HCT116 (cell line): ENCODE measurements around the gene CYP27A1. TPM values are rescaled to one million over a fixed set of nuclear protein-coding genes. Genes with fewer than 3 reads are reported as not detected.

Source experiments
- ATAC-seq: fragments of 200-7000 bp; cut with Tn5 transposase; 2 replicates; pipeline ENCODE4 v1.9.1; 2020; ENCODE audit warnings: mild to moderate bottlenecking, moderate library complexity
- BruUV-seq: library from RNA; stranded (reverse); fragments of 400-500 nt; replicated peaks from 2 replicates; lab custom pipeline; 2021; lab: Mats Ljungman, UMichigan
- CTCF ChIA-PET: fragments of 300-600 bp; sonication (Branson Sonifier 250); formaldehyde crosslinking; loops from one replicate; lab custom pipeline; 2021; ENCODE audit warnings: antibody characterized with exemption; lab: Charles Lee
- POLR2A ChIA-PET: fragments of 300-600, 350-600 bp; sonication (Branson Sonifier 250); formaldehyde crosslinking; loops from one replicate; lab custom pipeline; 2021; ENCODE audit warnings: antibody characterized with exemption; lab: Charles Lee
- RAD21 ChIA-PET, 2 experiments: fragments of 300-600 bp; sonication (Branson Sonifier 250); formaldehyde crosslinking; loops; one replicate each; lab custom pipeline; 2023; ENCODE audit warnings: low total read pairs in 2 of 2; ENCODE audit not compliant: uncharacterized antibody in 2 of 2, unreplicated experiment in 2 of 2, low non-redundant PET in 1 of 2; lab: Charles Lee
- DNase-seq: peaks from one replicate; pipeline ENCODE4 v3.0.0-alpha.2; 2010; ENCODE audit warnings: low read depth, low spot score
- H2AFZ ChIP-seq: fragments of 200-600 bp; shearing (Covaris generic), sonication (generic); 2 replicates; pipeline ENCODE4 v1.6.1; 2017; ENCODE audit warnings: low read depth, mixed run types, mixed read lengths, antibody characterized with exemption, low read length; ENCODE audit not compliant: poor library complexity, severe bottlenecking
- H3K27ac ChIP-seq: 2 replicates; pipeline ENCODE4 v1.5.1; 2012; ENCODE audit warnings: low read depth, low read length
- H3K27me3 ChIP-seq: fragments of 200-600 bp; sonication (generic); 2 replicates; pipeline ENCODE4 v1.6.1; 2016; ENCODE audit warnings: mixed run types, low read length, mixed read lengths; ENCODE audit not compliant: insufficient read depth
- H3K36me3 ChIP-seq, 2 experiments: fragments of 200-500 bp in 1 of 2; fragments of 200-600 bp in 1 of 2; sonication (Bioruptor generic) in 1 of 2; sonication (generic) in 1 of 2; 2 replicates each; pipeline versions ENCODE4 v1.5.1 to v1.6.1; 2014 to 2016; ENCODE audit warnings: low read length in 2 of 2, inconsistent platforms in 1 of 2, mixed read lengths in 1 of 2, mixed run types in 1 of 2; ENCODE audit not compliant: insufficient read depth in 2 of 2, control insufficient read depth in 1 of 2
- H3K4me1 ChIP-seq, 2 experiments: fragments of 200-600 bp in 1 of 2; sonication (generic) in 1 of 2; 2 replicates each; pipeline versions ENCODE4 v1.5.1 to v1.6.1; 2012 to 2017; ENCODE audit warnings: low read length in 2 of 2, inconsistent platforms in 1 of 2, mild to moderate bottlenecking in 1 of 2, mixed read lengths in 1 of 2, mixed run types in 1 of 2, moderate library complexity in 1 of 2; ENCODE audit not compliant: insufficient read depth in 2 of 2, control insufficient read depth in 1 of 2
- H3K4me2 ChIP-seq: fragments of 200-600 bp; sonication (generic); 2 replicates; pipeline ENCODE4 v1.6.1; 2017; ENCODE audit warnings: mixed run types, low read length, mixed read lengths
- H3K4me3 ChIP-seq, 2 experiments: fragments of 200-600 bp in 1 of 2; sonication (generic) in 1 of 2; replicated peaks in 1 of 2; 2 replicates each; pipeline ENCODE4 v1.5.1; 2011 to 2016; ENCODE audit warnings: low read length in 2 of 2, control low read depth in 1 of 2, low read depth in 1 of 2, mild to moderate bottlenecking in 1 of 2, mixed read lengths in 1 of 2, mixed run types in 1 of 2
- H3K79me2 ChIP-seq: fragments of 200-600 bp; sonication (generic); 2 replicates; pipeline ENCODE4 v1.6.1; 2017; ENCODE audit warnings: mild to moderate bottlenecking, mixed run types, low read length, moderate library complexity, mixed read lengths; ENCODE audit not compliant: insufficient read depth
- H3K9ac ChIP-seq: fragments of 200-600 bp; sonication (generic); 2 replicates; pipeline ENCODE4 v1.6.1; 2016; ENCODE audit warnings: low read length, mixed read lengths
- H3K9me2 ChIP-seq: fragments of 200-600 bp; sonication (generic), shearing (Covaris generic); 2 replicates; pipeline ENCODE4 v1.6.1; 2017; ENCODE audit warnings: mixed run types, mild to moderate bottlenecking, moderate library complexity; ENCODE audit not compliant: insufficient read depth
- H3K9me3 ChIP-seq, 2 experiments: fragments of 200-500 bp in 1 of 2; fragments of 200-600 bp in 1 of 2; sonication (Bioruptor generic) in 1 of 2; sonication (generic) in 1 of 2; 2 replicates each; pipeline ENCODE4 v1.6.1; 2014 to 2017; ENCODE audit warnings: low read length in 2 of 2, mixed read lengths in 2 of 2, inconsistent platforms in 1 of 2, low read depth in 1 of 2, mild to moderate bottlenecking in 1 of 2, mixed run types in 1 of 2, moderate library complexity in 1 of 2; ENCODE audit not compliant: control insufficient read depth in 1 of 2, insufficient read depth in 1 of 2
- H4K20me1 ChIP-seq: fragments of 200-600 bp; sonication (generic), shearing (Covaris generic); 2 replicates; pipeline ENCODE4 v1.6.1; 2017; ENCODE audit warnings: mixed run types, mild to moderate bottlenecking, moderate library complexity; ENCODE audit not compliant: insufficient read depth
- CBX3 ChIP-seq: IDR thresholded peaks from 2 replicates; pipeline ENCODE4 v1.6.1; 2012; ENCODE audit warnings: low read depth
- CEBPB ChIP-seq: IDR thresholded peaks from 2 replicates; pipeline ENCODE4 v1.6.1; 2012; ENCODE audit warnings: low read depth
- EGR1 ChIP-seq: IDR thresholded peaks from 2 replicates; pipeline ENCODE4 v1.6.1; 2012; ENCODE audit warnings: low read depth
- EZH2phosphoT487 ChIP-seq: fragments of 200-600 bp; IDR thresholded peaks from 2 replicates; pipeline ENCODE4 v1.6.1; 2018; ENCODE audit warnings: antibody characterized with exemption, borderline replicate concordance
- POLR2A ChIP-seq: IDR thresholded peaks from 2 replicates; pipeline ENCODE4 v1.7.0; 2011; ENCODE audit warnings: borderline replicate concordance; ENCODE audit not compliant: insufficient read depth, insufficient read length; ENCODE audit errors: extremely low read depth
- POLR2AphosphoS5 ChIP-seq: IDR thresholded peaks from 2 replicates; pipeline ENCODE4 v1.6.1; 2011; ENCODE audit warnings: mild to moderate bottlenecking, low read depth, low read length, moderate library complexity
- REST ChIP-seq: IDR thresholded peaks from 2 replicates; pipeline ENCODE4 v1.6.1; 2012; ENCODE audit warnings: low read depth
- SP1 ChIP-seq: IDR thresholded peaks from 2 replicates; pipeline ENCODE4 v1.6.1; 2012; ENCODE audit warnings: low read depth
- SRF ChIP-seq: IDR thresholded peaks from 2 replicates; pipeline ENCODE4 v1.6.1; 2012; ENCODE audit warnings: low read depth
- YY1 ChIP-seq: IDR thresholded peaks from 2 replicates; pipeline ENCODE4 v1.6.1; 2011; ENCODE audit warnings: low read length, low read depth, moderate library complexity, mild to moderate bottlenecking; ENCODE audit not compliant: insufficient replicate concordance; ENCODE audit errors: extremely low read depth
- ZBTB33 ChIP-seq: IDR thresholded peaks from 2 replicates; pipeline ENCODE4 v1.6.1; 2011; ENCODE audit warnings: mild to moderate bottlenecking, low read length, moderate library complexity; ENCODE audit not compliant: insufficient replicate concordance; ENCODE audit errors: extremely low read depth
- ZFX ChIP-seq: fragments of 450-650 bp; IDR thresholded peaks from 2 replicates; pipeline ENCODE4 v1.6.1; 2017
- intact Hi-C: fragments of 100-400 bp; cut with micrococcal nuclease; formaldehyde crosslinking; loops from 2 replicates; pipeline ENCODE4 v1.10.0; 2022
- total RNA-seq: library from RNA; stranded (reverse); gene quantifications from one replicate; pipeline ENCODE4 v1.2.1, GENCODE V29; 2021; ENCODE audit not compliant: unreplicated experiment

Gene CYP27A1
- total RNA-seq, 1 experiment from 2014 or later: 1.6 TPM

GRCh38 chr2:218804817-218805216 is 22.9 kb downstream of the CYP27A1 start:
- Histone ChIP-seq H3K27ac (no peak overlapping the region), H3K4me3 (no peak overlapping the region), H4K20me1 (no peaks in the 10 kb centered on the region), H3K36me3 (no peaks in the 10 kb centered on the region), H3K9me2 (no peaks in the 10 kb centered on the region), H2AFZ (no peak overlapping the region), H3K9me3 (no peaks in the 10 kb centered on the region), H3K27me3 (no peaks in the 10 kb centered on the region), H3K4me1 (no peaks in the 10 kb centered on the region), H3K4me2 (no peak overlapping the region), H3K9ac (no peak overlapping the region), H3K79me2 (no peaks in the 10 kb centered on the region)
- ChIA-PET RAD21 (no interaction called here), CTCF (no interaction called here), POLR2A (no interaction called here)
- TF ChIP-seq SP1 (no peak), YY1 (no peak), SRF (no peak), POLR2A (no peak), EZH2phosphoT487 (no peak), CBX3 (no peak), ZFX (no peak), EGR1 (no peak)
- BruUV-seq: no TSS peak
- ATAC-seq (no peak), DNase-seq (no peak)
- intact Hi-C loops: no loop called here

- Histone ChIP-seq H3K27ac (no peak overlapping the region), H3K36me3 (no peaks in the 10 kb centered on the region), H3K9me3 (no peaks in the 10 kb centered on the region), H3K4me1 (no peaks in the 10 kb centered on the region), H4K20me1 (no peaks in the 10 kb centered on the region), H3K27me3 (no peaks in the 10 kb centered on the region), H3K4me2 (no peak overlapping the region), H3K4me3 (no peak overlapping the region), H2AFZ (no peak overlapping the region), H3K79me2 (no peaks in the 10 kb centered on the region), H3K9ac (no peak overlapping the region), H3K9me2 (no peaks in the 10 kb centered on the region)
- TF ChIP-seq CEBPB (no peak), SP1 (no peak), ZBTB33 (no peak), REST (no peak), POLR2AphosphoS5 (no peak)
- no peak for ATAC-seq
- POLR2A ChIA-PET: no interaction called here
- intact Hi-C loops: no loop called here
- no TSS peak for BruUV-seq
- CTCF ChIA-PET: no interaction called here
- RAD21 ChIA-PET: no interaction called here
- DNase-seq: no peak
These were observed 23.7 kb downstream of the CYP27A1 start for GRCh38 chr2:218805627-218806026.
